Endothelial cell of umbilical vein (primary cell): Measurements from ENCODE around the gene PGA5. TPM values are rescaled to one million over a fixed set of nuclear protein-coding genes. Genes with fewer than 3 reads are reported as not detected.
"Not testable (repeated sequence)": the region's sequence is repeated elsewhere in the genome, so short reads cannot be mapped to it uniquely, and the experiment has no call there.

Experiments used
- BruUV-seq: library from RNA; stranded (reverse); fragments of 400-500 nt; replicated peaks from 2 replicates; lab custom pipeline; 2021; lab: Mats Ljungman, UMichigan
- CTCF ChIA-PET: fragments of 300-600, 350-600 bp; sonication (Branson Sonifier 250); formaldehyde crosslinking; loops from one replicate; lab custom pipeline; 2021; ENCODE audit warnings: antibody characterized with exemption, inconsistent platforms; lab: Charles Lee
- POLR2A ChIA-PET: fragments of 300-600, 350-600 bp; sonication (Branson Sonifier 250); formaldehyde crosslinking; loops from one replicate; lab custom pipeline; 2021; ENCODE audit warnings: antibody characterized with exemption, inconsistent platforms; lab: Charles Lee
- DNase-seq: peaks from one replicate; pipeline ENCODE4 v3.0.0-alpha.2; 2011; ENCODE audit warnings: low read depth, low spot score
- FAIRE-seq: peaks from 2 replicates; lab custom pipeline; 2011; peaks lifted over from hg19 to GRCh38; lab: Jason Lieb, UNC
- H2AFZ ChIP-seq: 2 replicates; pipeline ENCODE4 v1.6.0; 2012; ENCODE audit warnings: low read depth, low read length, control low read depth, inconsistent platforms
- H3K27ac ChIP-seq: 2 replicates; pipeline ENCODE4 v1.5.1; 2011; ENCODE audit warnings: low read depth, mild to moderate bottlenecking, control low read depth, low read length, moderate library complexity; ENCODE audit not compliant: insufficient read depth
- H3K27me3 ChIP-seq, 2 experiments: 2 replicates each; pipeline versions ENCODE4 v1.6.0 to v1.6.1; 2011; ENCODE audit warnings: low read length in 2 of 2, mixed read lengths in 1 of 2; ENCODE audit not compliant: control insufficient read depth in 2 of 2, insufficient read depth in 2 of 2
- H3K36me3 ChIP-seq, 2 experiments: 2 replicates in 1 of 2; 3 replicates in 1 of 2; pipeline ENCODE4 v1.5.1; 2011; ENCODE audit warnings: low read length in 2 of 2, mild to moderate bottlenecking in 1 of 2, moderate library complexity in 1 of 2; ENCODE audit not compliant: control insufficient read depth in 2 of 2, insufficient read depth in 2 of 2; ENCODE audit errors: extremely low read depth in 1 of 2
- H3K4me1 ChIP-seq: 3 replicates; pipeline ENCODE4 v1.5.1; 2011; ENCODE audit warnings: mild to moderate bottlenecking, low read length; ENCODE audit not compliant: control insufficient read depth, insufficient read depth; ENCODE audit errors: extremely low read depth
- H3K4me2 ChIP-seq: 2 replicates; pipeline ENCODE4 v1.6.1; 2011; ENCODE audit warnings: low read length, control low read depth, mixed read lengths; ENCODE audit not compliant: insufficient read depth
- H3K4me3 ChIP-seq, 3 experiments: fragments of 200-600 bp in 1 of 3; sonication (generic), shearing (Covaris generic) in 1 of 3; replicated peaks in 1 of 3; 2 replicates each; pipeline ENCODE4 v1.5.1; 2011 to 2016; ENCODE audit warnings: control low read depth in 3 of 3, low read length in 3 of 3, mild to moderate bottlenecking in 2 of 3, inconsistent platforms in 1 of 3, low read depth in 1 of 3, moderate library complexity in 1 of 3; ENCODE audit not compliant: insufficient read depth in 1 of 3
- H3K79me2 ChIP-seq: 2 replicates; pipeline ENCODE4 v1.6.0; 2012; ENCODE audit warnings: low read length, inconsistent platforms; ENCODE audit not compliant: control insufficient read depth, insufficient read depth
- H3K9ac ChIP-seq: replicated peaks from 2 replicates; pipeline ENCODE3; 2011; ENCODE audit warnings: low read length, control low read depth; ENCODE audit not compliant: insufficient read depth; ENCODE audit errors: extremely low read depth
- H3K9me1 ChIP-seq: replicated peaks from 3 replicates; pipeline ENCODE4 v1.6.0; 2011; ENCODE audit warnings: mild to moderate bottlenecking, low read length; ENCODE audit not compliant: control insufficient read depth, insufficient read depth; ENCODE audit errors: extremely low read depth
- H3K9me3 ChIP-seq: replicated peaks from 2 replicates; pipeline ENCODE4 v1.5.1; 2012; ENCODE audit warnings: low read length, inconsistent platforms; ENCODE audit not compliant: control insufficient read depth, insufficient read depth
- H4K20me1 ChIP-seq: replicated peaks from 2 replicates; pipeline ENCODE3; 2011; ENCODE audit warnings: mild to moderate bottlenecking, low read length; ENCODE audit not compliant: control insufficient read depth, insufficient read depth; ENCODE audit errors: extremely low read depth
- dilution Hi-C: fragments of 300-500 bp; cut with MboI; formaldehyde crosslinking; loops from one replicate; pipeline ENCODE4 v1.15.0; 2019; ENCODE audit warnings: low sequenced_read_pairs; ENCODE audit not compliant: extremely low pct_ligation_motif_present
- intact Hi-C: fragments of 100-400 bp; cut with micrococcal nuclease; formaldehyde crosslinking; loops from one replicate; pipeline ENCODE4 v1.10.0; 2022
- polyA plus RNA-seq, 4 experiments: library from polyadenylated mRNA; depleted of rRNA in 3 of 4; stranded (reverse) in 3 of 4; unstranded in 1 of 4; fragments of >200 nt; gene quantifications; 2 replicates each; pipeline versions ENCODE4 v1.2.1 to v1.2.3, GENCODE V29; 2011 to 2012; ENCODE audit warnings: missing spikeins in 1 of 4
- total RNA-seq: library from RNA; stranded (reverse); gene quantifications from 2 replicates; pipeline ENCODE4 v1.2.3, GENCODE V29; 2021

The PGA5 gene
- total and polyA plus RNA-seq, 2 donors (not counting 3 experiments of a cell fraction or from before 2014, with no cell fraction given) = not detected

GRCh38 chr11:61229458-61229857, 11.5 kb upstream of the PGA5 start:
- H3K4me1 ChIP-seq, CTCF ChIA-PET, H3K79me2 ChIP-seq, H3K27ac ChIP-seq, H3K4me3 ChIP-seq, H2AFZ ChIP-seq, POLR2A ChIA-PET, H3K9me1 ChIP-seq, H3K4me2 ChIP-seq, H3K27me3 ChIP-seq, dilution Hi-C loops, H4K20me1 ChIP-seq, DNase-seq, H3K9me3 ChIP-seq, FAIRE-seq, H3K36me3 ChIP-seq, H3K9ac ChIP-seq, intact Hi-C loops, BruUV-seq: not testable (repeated sequence)

GRCh38 chr11:61231033-61231432, 9.9 kb upstream of the PGA5 start:
- H3K4me1 ChIP-seq, DNase-seq, FAIRE-seq, H2AFZ ChIP-seq, H3K4me2 ChIP-seq, dilution Hi-C loops, H3K79me2 ChIP-seq, H3K27ac ChIP-seq, CTCF ChIA-PET, BruUV-seq, H3K27me3 ChIP-seq, H3K9ac ChIP-seq, H3K36me3 ChIP-seq, POLR2A ChIA-PET, H4K20me1 ChIP-seq, H3K4me3 ChIP-seq, intact Hi-C loops, H3K9me1 ChIP-seq, H3K9me3 ChIP-seq: not testable (repeated sequence)

- dilution Hi-C loops, intact Hi-C loops, H4K20me1 ChIP-seq, H3K4me3 ChIP-seq, H3K4me2 ChIP-seq, H3K9me3 ChIP-seq, DNase-seq, H2AFZ ChIP-seq, H3K4me1 ChIP-seq, H3K27ac ChIP-seq, FAIRE-seq, H3K36me3 ChIP-seq, H3K27me3 ChIP-seq, POLR2A ChIA-PET, H3K9ac ChIP-seq, H3K79me2 ChIP-seq, CTCF ChIA-PET, H3K9me1 ChIP-seq, BruUV-seq: not testable (repeated sequence)
These were observed 9.4 kb upstream of the PGA5 start for GRCh38 chr11:61231585-61231984.

GRCh38 chr11:61232548-61233145, 8.3 kb upstream of the PGA5 start:
- H3K36me3 ChIP-seq, H3K4me3 ChIP-seq, FAIRE-seq, DNase-seq, H2AFZ ChIP-seq, H3K9ac ChIP-seq, intact Hi-C loops, H3K4me1 ChIP-seq, dilution Hi-C loops, H3K4me2 ChIP-seq, BruUV-seq, H3K9me1 ChIP-seq, CTCF ChIA-PET, H3K79me2 ChIP-seq, H3K27me3 ChIP-seq, POLR2A ChIA-PET, H3K9me3 ChIP-seq, H4K20me1 ChIP-seq, H3K27ac ChIP-seq: not testable (repeated sequence)
